ENCODE results near the gene SLC25A12.

Gene SLC25A12

DNA sequence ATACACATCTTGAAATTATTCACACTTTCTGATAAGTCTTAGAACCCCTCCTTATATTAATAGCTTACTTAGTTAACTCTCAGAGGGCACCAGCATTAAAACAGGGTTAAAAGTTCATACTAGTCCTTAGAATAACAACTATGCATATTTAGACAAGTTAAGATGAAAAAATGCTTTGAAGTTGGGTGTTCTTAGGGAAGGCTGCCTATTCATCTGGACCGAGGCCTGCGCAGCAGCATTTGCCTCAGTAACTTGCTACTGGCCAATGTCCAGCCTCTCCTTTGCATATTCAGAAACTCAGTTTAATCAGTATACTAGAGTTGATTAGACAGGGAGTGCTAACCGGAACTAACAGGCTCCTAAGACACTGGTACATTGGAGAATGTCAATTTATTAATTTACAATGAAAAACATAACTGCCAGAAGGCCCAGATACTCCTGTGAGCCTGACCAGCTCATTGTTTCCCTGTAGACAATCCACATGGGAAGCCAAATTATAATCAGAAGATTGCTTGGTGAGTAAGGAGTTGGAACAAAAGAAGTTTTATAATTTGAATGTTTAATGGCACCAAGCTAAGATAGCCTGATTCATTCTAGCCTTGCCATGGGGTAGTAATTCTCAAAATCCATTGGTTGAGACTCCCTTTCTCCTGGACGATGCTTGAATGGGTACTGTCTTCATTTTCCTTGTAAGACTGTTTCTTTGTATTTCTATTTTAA lies 157.9 kb downstream of the SLC25A12 start:
- H4K20me1 ChIP-seq (ENCODE audit: insufficient read depth, low read length), result no peaks in the 10 kb centered on the region
- H3K4me2 ChIP-seq (ENCODE audit: insufficient read depth, low read length), result no peak overlapping the region
- H3K27me3 ChIP-seq (ENCODE audit: insufficient read depth, low read length, poor library complexity), result no peaks in the 10 kb centered on the region
- DNase-seq, result no peak
- TF ChIP-seq, protein P1, sequence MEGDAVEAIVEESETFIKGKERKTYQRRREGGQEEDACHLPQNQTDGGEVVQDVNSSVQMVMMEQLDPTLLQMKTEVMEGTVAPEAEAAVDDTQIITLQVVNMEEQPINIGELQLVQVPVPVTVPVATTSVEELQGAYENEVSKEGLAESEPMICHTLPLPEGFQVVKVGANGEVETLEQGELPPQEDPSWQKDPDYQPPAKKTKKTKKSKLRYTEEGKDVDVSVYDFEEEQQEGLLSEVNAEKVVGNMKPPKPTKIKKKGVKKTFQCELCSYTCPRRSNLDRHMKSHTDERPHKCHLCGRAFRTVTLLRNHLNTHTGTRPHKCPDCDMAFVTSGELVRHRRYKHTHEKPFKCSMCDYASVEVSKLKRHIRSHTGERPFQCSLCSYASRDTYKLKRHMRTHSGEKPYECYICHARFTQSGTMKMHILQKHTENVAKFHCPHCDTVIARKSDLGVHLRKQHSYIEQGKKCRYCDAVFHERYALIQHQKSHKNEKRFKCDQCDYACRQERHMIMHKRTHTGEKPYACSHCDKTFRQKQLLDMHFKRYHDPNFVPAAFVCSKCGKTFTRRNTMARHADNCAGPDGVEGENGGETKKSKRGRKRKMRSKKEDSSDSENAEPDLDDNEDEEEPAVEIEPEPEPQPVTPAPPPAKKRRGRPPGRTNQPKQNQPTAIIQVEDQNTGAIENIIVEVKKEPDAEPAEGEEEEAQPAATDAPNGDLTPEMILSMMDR (IDR thresholded peaks at IDR 0.05; ENCODE audit: borderline replicate concordance, extremely low read depth, low read length, poor library complexity, severe bottlenecking), result no peak
- TF ChIP-seq EZH2 (IDR thresholded peaks at IDR 0.05; ENCODE audit: borderline replicate concordance, low read depth, low read length, severe bottlenecking), result no peak
- H3K79me2 ChIP-seq (ENCODE audit: insufficient read depth, low read length), result no peaks in the 10 kb centered on the region
- H3K9me3 ChIP-seq (ENCODE audit: insufficient read depth, low read length, severe bottlenecking), result no peaks in the 10 kb centered on the region
- no peak for ATAC-seq (ENCODE audit: insufficient read depth, low read depth)
- peaks cover 11% of the 10 kb centered on the region; the same call in 1 of the 2 replicates for H3K36me3 ChIP-seq (ENCODE audit: insufficient read depth, low read length)
- no peak overlapping the region for H3K4me3 ChIP-seq (ENCODE audit: low read depth in 1 of 2, low read length in 2 of 2)
- no peaks in the 10 kb centered on the region for H3K4me1 ChIP-seq (ENCODE audit: insufficient read depth, low read length)
- no peak overlapping the region for H3K27ac ChIP-seq (ENCODE audit: low read length)
- no peak overlapping the region for H2AFZ ChIP-seq (ENCODE audit: low read depth, low read length)
- no peak overlapping the region for H3K9ac ChIP-seq (ENCODE audit: low read depth, low read length)

All from DND-41 (cell line).